ENCODE measurements around the gene EN2. TPM values are rescaled to one million over a fixed set of nuclear protein-coding genes. Genes with fewer than 3 reads are reported as not detected.

Gene EN2
- total RNA-seq, 1 donor from 2014 or later, result 7.2 TPM

- TF ChIP-seq, protein P1, sequence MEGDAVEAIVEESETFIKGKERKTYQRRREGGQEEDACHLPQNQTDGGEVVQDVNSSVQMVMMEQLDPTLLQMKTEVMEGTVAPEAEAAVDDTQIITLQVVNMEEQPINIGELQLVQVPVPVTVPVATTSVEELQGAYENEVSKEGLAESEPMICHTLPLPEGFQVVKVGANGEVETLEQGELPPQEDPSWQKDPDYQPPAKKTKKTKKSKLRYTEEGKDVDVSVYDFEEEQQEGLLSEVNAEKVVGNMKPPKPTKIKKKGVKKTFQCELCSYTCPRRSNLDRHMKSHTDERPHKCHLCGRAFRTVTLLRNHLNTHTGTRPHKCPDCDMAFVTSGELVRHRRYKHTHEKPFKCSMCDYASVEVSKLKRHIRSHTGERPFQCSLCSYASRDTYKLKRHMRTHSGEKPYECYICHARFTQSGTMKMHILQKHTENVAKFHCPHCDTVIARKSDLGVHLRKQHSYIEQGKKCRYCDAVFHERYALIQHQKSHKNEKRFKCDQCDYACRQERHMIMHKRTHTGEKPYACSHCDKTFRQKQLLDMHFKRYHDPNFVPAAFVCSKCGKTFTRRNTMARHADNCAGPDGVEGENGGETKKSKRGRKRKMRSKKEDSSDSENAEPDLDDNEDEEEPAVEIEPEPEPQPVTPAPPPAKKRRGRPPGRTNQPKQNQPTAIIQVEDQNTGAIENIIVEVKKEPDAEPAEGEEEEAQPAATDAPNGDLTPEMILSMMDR (conservative IDR thresholded peaks at IDR 0.05), result no peak
- Mint-ChIP-seq H3K9me3 (no peaks in the 10 kb centered on the region), H3K4me3 (no peak overlapping the region), H3K36me3 (ENCODE audit: low read depth) (no peaks in the 10 kb centered on the region), H3K4me1 (peaks cover 44% of the 10 kb centered on the region), H3K27ac (ENCODE audit: unreplicated experiment) (no peak overlapping the region), H3K27me3 (ENCODE audit: low read depth) (peaks cover 20% of the 10 kb centered on the region)
- DNase-seq (ENCODE audit: low read depth, low spot score), result no peak
Observed at GRCh38 chr7:155493744-155494538, 36.0 kb downstream of the EN2 start.

DNA sequence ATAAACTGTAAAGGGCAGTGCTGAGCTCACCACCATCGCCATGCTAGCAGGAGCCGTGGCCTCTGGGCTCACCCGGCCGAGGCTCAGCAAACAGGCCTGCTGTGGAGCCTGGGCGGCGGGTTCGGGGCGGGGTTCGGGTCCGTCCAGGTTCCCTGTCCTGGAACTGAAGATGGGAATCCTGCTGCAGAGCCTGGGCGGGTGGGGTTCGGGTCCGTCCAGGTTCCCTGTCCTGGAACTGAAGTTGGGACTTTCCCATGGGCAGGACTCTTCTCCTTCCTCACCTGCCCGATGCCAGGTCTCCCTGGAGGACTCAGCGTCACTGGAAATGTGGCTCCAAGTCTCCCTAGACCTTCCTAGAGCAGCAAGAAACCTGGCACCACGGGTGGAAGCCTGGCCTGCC, 36.6 kb downstream of the EN2 start:
- Mint-ChIP-seq H3K4me1 (peaks cover 41% of the 10 kb centered on the region), H3K9me3 (no peaks in the 10 kb centered on the region), H3K27ac (ENCODE audit: unreplicated experiment) (no peak overlapping the region), H3K36me3 (ENCODE audit: low read depth) (no peaks in the 10 kb centered on the region), H3K27me3 (ENCODE audit: low read depth) (peaks cover 26% of the 10 kb centered on the region), H3K4me3 (no peak overlapping the region)
- no peak for DNase-seq (ENCODE audit: low read depth, low spot score)
- TF ChIP-seq, protein P1 (conservative IDR thresholded peaks at IDR 0.05), result no peak

- Mint-ChIP-seq H3K4me3 (no peak overlapping the region), H3K27ac (ENCODE audit: unreplicated experiment) (no peak overlapping the region), H3K4me1 (peaks cover 32% of the 10 kb centered on the region), H3K9me3 (no peaks in the 10 kb centered on the region), H3K27me3 (ENCODE audit: low read depth) (peaks cover 37% of the 10 kb centered on the region), H3K36me3 (ENCODE audit: low read depth) (no peaks in the 10 kb centered on the region)
- no peak for DNase-seq (ENCODE audit: low read depth, low spot score)
- TF ChIP-seq, protein P1 (conservative IDR thresholded peaks at IDR 0.05), result no peak
Observed at GRCh38 chr7:155495440-155496248, 37.7 kb downstream of the EN2 start.

DNA sequence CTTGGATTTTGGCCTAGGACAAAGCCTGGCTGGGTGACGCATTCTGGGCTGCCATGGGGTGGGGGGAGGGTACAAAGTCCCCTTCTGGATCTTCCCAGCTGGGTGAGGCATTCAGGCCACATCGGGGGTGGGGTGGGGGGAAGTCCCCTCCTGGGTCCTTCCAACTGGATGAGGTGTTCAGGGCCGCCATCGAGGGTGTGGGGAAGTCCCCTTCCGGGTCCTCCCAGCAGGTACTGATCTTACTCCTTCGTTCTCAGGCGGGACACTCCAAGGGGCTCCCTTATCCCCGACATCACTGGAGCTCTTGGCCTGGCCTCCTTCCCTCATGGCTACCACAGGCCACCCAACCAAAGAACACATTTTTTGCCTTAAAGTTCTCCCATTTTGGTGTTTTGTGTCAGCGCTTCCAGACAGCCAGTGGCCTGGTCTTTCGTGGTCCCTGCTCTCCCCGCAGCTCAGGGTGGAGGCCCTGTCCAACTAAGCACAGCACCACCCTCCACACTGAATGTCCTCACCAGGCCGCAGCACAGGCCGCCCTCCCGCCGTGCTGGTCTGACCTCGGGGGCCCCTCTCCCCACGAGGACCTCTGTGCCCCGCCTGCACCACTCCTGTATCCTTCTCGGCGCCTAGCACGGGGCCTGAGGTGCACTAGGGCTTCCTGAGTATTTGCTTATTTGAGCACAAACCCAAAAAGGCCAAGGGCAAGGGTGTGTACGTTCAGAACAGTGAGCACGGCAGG, 38.5 kb downstream of the EN2 start:
- H3K9me3 Mint-ChIP-seq, result no peaks in the 10 kb centered on the region
- H3K27ac Mint-ChIP-seq (ENCODE audit: unreplicated experiment), result peak overlapping the region; percentile 61
- peaks cover 24% of the 10 kb centered on the region for H3K4me1 Mint-ChIP-seq
- H3K4me3 Mint-ChIP-seq, result no peak overlapping the region
- no peak for DNase-seq (ENCODE audit: low read depth, low spot score)
- no peaks in the 10 kb centered on the region for H3K36me3 Mint-ChIP-seq (ENCODE audit: low read depth)
- TF ChIP-seq, protein P1 (conservative IDR thresholded peaks at IDR 0.05), result no peak
- H3K27me3 Mint-ChIP-seq (ENCODE audit: low read depth), result peaks cover 45% of the 10 kb centered on the region

DNA sequence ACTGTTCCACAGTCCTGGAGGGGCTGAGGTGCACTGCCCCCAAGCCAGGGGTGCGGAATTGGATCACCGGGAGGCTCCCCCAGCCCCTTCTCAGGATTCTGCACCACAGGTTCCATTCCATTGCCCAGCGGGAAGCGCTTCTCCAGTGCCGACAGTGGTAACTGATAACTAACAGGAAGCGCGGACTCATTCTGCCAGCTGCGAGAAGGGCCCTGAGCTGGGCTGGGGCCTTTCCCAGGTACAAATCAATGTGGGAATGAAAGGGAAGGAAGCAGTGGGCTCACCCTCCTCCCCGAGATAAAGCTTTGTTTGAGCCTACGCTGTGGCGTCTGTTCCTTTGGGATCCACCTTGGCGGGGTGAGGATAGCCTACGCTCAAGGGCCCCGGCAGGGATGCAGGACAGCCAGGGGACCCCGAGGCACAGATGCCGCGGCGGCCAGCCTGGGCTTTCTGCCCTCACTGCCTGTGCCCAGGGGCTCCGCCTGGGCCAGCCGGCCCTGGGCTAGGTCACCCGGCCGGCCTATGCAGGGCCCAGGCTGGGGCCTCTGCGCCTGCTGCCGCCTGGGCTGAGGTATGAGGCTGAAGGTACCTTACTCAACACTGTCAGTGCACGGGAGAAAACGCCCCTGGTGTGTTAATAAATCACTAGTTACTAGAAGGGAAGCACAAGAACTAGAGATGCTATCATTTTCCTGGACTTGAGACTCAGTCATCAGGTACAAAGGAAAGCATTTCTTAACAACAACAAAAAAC, 39.4 kb downstream of the EN2 start:
- Mint-ChIP-seq H3K9me3 (no peaks in the 10 kb centered on the region), H3K27ac (ENCODE audit: unreplicated experiment) (no peak overlapping the region), H3K27me3 (ENCODE audit: low read depth) (peaks cover 54% of the 10 kb centered on the region), H3K4me1 (peaks cover 15% of the 10 kb centered on the region), H3K36me3 (ENCODE audit: low read depth) (no peaks in the 10 kb centered on the region), H3K4me3 (no peak overlapping the region)
- DNase-seq (ENCODE audit: low read depth, low spot score), result no peak
- TF ChIP-seq, protein P1 (conservative IDR thresholded peaks at IDR 0.05), result no peak

Measured in neural crest cell (in vitro differentiated cells).